ENCODE measurements around the gene GSDME.
A peak's percentile ranks its signal among the peaks of the same experiment; 100 is the strongest.
"Not testable (repeated sequence)": the region's sequence is repeated elsewhere in the genome, so short reads cannot be mapped to it uniquely, and the experiment has no call there.

The GSDME gene

DNA sequence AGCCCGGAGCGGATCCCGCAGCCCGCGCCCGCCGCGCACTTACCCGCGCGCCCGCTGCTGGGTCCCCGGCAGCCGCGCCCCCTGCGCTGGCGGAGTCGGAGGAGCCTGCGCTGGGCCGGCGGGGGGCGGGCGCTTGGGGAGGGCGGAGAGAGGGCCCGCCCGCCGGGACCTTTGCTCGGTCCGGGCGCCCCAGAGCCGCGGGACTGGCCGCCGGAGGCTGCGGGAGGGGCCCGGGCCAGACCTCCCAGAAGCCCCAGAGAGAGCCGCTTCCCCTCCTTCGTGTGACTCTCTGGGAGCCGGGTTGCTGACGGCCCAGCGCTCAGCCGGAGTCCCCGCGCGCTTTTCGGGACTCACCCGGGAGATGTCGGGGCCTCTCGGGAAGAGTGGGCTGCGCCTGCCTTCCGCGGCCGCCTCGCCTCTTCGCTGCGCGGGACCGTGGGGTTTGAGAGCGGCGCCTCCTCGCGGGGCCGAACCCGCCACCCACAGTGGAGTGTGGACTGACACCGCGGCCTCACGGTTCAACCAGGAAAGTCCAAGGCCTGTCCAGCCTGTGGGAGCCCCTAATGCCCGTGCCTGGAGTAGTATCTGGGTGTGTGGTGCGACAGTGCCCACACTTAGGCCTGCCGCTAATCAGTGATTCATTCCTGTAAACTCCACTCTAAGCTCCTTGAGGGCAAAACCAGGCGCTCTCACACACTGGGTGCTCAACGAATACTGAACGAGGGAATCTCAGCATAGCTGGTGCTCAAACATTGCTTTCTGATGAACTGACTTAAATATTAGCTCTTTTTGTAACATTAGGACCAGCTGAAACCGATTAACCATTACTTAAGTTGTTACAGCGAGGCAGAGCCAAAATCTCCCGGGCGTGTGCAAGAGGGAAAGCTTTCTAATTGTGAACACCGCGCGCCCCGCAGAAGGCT lies at the start of gene GSDME:
GSDME (minus strand) TSS at position 112 of the 923 bp plus-strand sequence. CDS start 7,690 bp downstream, outside the sequence.
- no peak for DNase-seq (ENCODE audit: low read depth, low spot score)

DNA sequence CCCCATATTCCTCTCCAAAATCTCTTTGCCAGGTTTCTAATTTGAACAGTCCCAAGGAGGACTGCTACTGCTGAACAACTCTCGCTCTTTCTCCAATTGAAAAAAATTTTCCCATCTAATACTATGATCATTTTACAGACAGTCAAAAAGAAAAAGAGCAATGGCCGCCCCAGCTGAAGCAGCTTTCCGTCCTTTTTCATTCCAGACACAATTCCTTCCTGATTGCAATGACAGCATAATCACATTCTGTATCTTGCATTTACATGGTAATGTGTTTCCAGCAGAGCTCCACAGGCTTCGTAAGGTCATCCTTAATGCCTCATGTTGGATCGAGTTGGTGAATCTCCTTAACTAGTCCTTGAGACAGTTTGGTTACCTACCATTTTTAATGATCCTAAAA lies 45.0 kb upstream of the GSDME start:
- DNase-seq (ENCODE audit: low read depth, low spot score): no peak

DNA sequence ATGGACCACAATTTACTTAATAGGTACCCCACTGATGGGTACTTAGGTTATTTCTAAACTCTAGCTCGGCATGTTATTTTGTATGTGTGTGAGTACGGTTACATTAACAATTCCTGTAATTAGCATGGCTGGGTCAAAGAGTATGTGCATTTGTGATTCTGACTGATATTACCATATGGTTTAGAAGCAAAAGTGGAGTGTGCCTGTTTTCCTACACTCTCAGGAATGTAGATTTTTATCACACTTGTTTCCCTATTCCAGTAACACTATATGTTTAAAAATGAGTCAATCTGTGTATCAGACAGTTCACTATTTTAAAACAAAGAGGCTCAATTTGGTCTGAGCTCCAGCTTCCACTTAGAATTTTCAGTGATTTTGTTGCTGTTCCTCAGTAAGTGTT lies 44.6 kb upstream of the GSDME start:
- no peak for DNase-seq (ENCODE audit: low read depth, low spot score)

DNA sequence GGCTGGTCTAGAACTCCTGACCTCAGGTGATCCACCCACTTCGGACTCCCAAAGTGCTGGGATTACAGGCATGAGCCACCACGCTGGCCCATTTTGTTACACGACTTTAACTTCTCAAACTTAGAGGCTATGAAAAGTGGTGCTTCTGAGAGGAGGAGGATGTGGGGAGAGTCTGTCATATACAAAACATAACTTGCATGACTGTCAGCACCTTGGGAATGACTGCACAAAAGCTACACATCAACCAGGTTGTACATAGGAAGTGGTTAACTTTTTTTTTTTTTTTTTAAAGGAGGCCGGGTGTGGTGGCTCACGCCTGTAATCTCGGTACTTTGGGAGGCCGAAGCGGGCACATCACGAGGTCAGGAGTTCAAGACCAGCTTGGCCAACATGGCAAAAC lies 43.4 kb upstream of the GSDME start:
- DNase-seq (ENCODE audit: low read depth, low spot score): no peak

DNA sequence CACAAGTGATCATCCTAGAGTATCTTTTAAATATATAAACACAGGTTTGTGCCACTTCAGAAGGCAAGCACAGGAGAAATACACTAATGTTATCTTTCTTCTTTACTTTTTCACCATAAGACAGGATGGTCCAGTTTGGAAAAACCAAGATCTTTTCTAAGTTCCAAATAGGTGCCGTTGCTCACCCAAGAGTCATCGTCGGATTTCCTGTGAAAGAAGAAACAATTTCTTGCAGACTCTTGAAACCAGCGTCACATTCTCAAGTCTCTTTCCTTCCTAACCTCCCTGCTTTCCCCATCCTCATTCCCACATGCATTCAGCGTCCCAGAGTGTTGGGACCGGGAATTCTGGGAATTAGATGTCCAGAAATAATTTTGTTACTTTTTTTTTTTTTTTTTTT lies 42.8 kb upstream of the GSDME start:
- DNase-seq (ENCODE audit: low read depth, low spot score): no peak

DNA sequence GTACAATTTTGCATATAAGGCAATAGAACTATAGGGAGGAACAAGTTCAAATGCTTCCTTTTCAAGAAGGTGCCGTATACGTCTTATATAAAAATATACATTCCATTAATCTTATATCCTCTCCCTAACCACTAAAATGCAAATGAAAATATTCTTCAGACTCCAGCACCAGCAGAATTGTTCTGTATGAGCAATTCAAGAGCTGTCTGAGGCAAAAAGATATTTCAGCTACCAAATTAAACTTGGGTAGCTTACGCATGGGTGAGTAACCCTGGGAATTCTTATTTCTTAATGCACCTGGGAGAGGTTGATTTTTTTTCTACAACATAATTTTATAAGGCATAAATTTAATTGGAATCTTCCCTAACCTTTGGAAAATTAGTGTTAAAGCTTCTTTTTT lies 42.2 kb upstream of the GSDME start:
- DNase-seq (ENCODE audit: low read depth, low spot score): no peak

DNA sequence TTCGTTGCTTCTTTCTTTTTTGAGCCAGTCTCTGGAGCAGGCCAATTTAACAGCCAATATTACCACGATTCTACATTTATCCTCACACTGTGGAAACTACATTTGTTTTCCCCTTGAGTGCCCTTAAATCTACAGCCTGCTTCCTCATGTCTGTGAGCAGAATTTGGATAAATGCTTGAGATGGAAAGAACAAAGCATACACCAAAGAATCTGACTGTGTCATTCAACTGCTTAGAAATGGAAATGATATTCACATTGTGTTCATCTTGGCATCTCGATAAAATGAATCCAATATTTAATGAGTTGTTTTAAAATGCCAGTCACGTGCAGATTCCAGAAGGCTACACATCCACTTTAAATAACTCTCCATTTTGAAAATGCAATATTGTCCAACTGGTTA lies 41.0 kb upstream of the GSDME start:
- DNase-seq (ENCODE audit: low read depth, low spot score): no peak

DNA sequence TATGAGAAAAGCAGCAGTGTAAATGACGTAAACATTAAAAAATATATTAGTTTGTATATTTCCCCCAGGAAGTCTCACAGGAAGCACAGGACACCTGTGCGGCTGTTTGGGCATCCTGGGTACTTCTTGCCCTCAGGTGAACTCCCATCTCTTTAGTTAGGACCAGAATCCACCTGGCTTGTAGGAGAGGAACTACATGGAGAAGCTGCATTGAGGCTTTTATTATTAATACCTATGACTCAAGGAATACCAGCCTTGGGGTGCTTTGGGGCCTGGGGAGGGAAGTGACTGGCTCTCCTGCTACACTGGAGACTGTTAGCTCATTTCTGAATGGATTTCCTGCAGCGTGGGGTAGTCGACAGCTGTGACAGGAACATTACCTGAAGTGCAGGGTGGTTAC lies 40.0 kb upstream of the GSDME start:
- DNase-seq (ENCODE audit: low read depth, low spot score): no peak

DNA sequence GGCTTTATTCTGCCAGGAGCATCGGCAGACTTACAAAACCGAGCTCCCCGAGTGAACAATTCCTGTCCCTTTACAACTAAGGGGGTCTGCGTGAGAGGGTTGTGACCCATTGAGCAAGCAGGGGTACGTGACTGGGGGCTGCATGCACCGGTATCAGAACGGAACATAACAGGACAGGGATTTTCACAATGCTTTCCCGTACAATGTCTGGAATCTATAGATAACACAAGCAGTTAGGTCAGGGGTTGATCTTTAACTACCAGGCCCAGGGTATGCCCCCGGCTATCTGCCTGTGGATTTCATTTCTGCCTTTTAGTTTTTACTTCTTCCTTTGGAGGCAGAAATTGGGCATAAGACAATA lies 38.1 kb upstream of the GSDME start:
- no peak for DNase-seq (ENCODE audit: low read depth, low spot score)

DNA sequence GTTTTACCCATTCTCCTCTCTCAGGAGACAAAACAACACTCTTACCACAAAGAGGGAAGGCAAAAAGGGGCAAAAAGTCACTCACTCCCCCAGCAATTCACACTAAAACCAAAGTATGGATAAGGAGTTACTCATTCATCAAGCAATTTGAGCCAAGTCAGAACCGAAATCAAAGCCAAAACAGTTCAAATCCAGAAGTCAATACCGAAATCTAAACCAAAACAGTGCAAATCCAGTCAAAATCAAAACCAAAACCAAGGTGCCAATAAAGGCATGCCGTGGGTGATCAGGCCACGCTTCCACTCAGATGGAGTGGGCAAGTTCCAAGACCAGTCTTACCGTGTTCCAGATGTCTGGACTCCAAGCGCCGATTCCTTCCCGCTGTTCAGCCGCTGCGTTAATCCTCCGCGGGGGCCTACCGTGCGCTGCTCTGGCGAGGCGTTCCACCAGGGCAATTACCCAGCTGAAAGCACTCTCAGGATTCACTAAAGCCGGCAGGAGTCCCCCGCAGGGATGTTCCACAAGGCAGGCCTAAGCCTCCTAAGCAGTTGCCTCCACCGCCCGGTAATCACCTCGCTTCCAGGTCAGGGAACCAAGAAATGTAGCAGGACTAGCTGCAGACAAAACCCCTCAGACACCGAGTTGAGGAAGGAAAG lies 37.6 kb upstream of the GSDME start:
- not testable (repeated sequence) for DNase-seq (ENCODE audit: low read depth, low spot score)

DNA sequence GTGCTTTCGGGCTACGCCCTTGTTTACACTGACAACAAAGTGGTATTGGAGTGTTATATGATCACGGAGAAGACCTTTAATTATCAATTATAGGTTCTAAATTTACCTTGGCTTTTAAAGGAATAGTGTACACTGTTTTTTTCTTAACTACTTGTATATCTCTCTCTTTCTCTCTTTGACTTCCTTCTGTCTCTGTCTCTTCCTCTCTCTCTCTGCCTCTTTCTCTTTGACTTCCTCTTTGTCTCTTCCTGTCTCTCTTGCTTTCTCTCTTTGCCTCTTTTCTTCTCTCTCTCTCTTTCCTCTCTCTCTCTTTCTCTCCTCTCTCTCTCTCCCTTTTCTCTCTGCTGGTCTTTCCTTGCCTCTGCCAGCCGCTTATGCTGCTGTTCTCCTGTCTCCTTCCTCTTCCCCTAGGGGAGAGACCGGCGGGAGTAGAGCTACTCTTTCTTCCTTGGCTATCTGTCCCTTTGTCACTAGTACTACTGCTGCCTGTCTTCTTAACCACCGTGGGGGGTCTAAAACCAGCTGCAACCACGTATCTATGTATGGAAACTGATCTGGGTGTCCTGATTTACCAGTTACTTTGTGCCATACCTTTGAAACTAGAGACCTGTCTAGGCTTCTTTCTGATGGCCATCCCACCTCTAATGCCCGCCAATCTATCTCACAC lies 36.9 kb upstream of the GSDME start:
- DNase-seq (ENCODE audit: low read depth, low spot score): no peak

DNA sequence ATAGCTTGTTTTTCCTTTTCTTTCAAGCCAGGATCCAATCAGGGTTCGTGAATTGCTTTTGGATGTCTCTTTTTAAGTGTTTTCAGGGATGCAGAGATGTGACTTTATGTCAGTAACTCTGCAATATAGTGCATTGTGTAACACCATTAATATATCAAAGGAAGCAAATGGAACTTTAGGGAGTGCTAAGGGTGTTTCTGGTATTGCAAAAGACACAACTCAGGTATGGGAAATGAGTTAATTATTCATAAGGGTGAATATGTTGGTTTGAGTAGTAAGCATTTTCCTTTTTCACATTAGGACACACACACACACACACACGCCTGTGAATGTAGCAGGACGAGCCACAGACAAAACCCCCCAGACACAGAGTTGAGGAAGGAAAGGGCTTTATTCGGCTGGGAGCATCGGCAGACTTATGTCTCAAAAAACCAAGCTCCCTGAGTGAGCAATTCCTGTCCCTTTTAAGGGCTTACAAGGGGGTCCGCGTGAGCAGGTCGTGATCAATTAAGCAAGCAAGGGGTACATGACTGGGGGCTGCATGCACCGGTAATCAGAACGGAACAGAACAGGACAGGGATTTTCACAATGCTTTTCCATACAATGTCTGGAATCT lies 31.8 kb upstream of the GSDME start:
- no peak for DNase-seq (ENCODE audit: low read depth, low spot score)

DNA sequence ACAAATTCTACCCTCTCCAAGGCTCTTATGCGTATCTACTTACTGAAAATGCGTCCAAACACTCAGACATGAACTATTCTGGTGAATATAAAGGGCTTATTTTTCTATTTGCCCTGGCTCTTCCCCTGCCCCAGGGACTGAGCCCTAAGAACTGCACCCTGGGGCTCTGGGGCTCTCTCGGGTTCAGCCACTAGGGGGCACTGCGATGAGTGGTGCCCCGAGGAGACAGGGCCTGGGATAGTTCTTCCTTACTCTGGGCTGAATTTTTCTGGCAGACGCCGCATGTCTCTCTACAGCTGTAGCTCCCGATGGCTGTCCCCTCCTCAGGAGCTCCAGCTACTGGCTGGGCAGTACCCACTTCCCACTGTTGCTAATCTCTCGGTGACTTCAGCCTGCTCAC lies 30.8 kb upstream of the GSDME start:
- DNase-seq (ENCODE audit: low read depth, low spot score): no peak

DNA sequence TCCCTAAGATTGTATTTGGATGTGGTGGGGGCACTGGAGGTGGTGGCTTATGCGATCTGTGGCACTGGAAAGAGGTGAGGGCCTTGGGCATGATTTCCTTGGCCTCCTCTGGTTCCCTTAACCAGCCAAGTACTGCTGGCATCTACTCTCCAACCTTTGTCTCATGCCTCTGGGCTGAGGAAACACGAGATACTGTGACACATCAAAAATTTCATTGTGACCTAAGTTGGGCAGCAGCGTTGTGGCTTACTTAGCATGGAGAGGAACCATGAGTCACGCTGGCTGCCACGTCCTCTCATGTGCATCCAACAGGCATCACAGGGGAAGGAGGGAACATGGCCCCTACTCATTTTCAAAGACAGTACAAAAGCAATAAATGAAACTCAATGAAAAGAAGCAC lies 29.7 kb upstream of the GSDME start:
- DNase-seq (ENCODE audit: low read depth, low spot score): peak; percentile 34

DNA sequence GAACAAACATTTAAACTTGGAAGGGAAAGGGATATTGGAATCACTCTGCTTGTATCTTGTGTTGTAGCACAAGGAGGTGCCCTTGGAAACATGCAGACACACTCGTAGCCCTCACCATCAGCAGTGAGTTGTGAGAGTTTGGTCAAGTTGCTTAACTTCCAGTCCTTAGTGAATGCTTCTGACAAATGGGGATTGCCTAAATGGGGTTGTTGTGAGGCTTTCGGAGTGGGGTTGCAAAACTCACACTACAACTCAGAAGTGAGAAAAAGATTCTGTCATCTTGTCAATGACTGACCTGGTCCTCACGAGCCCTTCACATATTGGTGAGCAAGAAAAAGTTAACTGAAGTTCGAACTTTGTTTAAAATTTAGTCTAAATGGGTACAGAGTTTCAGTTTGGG lies 29.0 kb upstream of the GSDME start:
- DNase-seq (ENCODE audit: low read depth, low spot score): no peak

DNA sequence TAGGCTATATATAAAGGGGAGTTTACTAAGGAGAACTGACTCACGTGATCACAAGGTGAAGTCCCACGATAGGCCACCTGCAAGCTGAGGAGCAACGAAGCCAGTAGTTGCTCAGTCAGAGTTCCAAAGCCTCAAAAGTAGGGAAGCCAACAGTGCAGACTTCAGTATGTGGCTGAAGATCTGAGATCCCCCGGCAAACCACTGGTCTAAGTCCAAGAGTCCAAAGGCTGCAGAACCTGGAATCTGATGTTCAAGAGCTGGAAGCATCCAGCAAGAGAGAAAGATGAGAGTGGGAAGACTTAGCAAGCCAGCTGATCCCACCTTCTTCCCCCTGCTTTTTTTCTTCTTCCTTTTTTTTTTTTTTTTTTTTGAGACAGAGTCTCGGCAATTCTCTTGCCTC lies 27.0 kb upstream of the GSDME start:
- no peak for DNase-seq (ENCODE audit: low read depth, low spot score)

DNA sequence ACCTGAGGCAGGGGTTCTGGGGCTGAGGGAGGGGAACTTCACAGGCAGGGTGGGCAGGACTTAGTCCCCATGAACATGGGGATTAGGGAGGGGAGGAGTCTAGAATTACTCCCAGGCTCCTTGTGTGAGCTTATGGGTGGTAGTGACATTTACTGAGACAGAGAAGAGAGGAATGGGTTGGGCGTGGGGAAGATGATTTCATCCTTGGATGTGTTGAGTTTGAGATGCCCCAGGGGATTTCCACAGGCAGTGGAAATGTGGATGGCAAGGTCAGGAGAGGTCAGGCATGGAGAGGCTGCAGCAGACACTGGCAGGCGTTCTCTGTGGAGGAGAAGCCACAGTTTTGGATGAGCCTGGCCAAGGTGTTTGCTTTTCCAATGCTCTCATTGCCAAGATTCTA lies 26.4 kb upstream of the GSDME start:
- DNase-seq (ENCODE audit: low read depth, low spot score): no peak

DNA sequence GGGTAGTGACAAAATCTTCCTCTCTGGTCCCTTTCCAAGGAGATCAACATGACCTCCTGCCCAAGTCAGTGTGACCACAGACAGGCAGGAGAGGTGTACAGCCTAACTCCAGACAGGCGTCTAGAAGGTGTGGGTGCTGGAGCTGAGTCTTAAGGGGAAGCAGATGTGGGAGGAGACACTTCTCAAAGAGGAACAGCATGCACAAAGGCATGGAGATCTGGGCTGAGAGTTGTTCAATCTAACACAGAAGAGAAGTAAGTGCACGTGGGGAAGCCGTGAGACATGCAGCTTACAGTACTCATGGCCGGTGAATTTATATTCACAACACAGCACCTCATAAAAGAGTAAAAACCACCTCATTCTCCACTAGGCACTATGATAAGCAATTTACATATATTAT lies 23.8 kb upstream of the GSDME start:
- no peak for DNase-seq (ENCODE audit: low read depth, low spot score)

DNA sequence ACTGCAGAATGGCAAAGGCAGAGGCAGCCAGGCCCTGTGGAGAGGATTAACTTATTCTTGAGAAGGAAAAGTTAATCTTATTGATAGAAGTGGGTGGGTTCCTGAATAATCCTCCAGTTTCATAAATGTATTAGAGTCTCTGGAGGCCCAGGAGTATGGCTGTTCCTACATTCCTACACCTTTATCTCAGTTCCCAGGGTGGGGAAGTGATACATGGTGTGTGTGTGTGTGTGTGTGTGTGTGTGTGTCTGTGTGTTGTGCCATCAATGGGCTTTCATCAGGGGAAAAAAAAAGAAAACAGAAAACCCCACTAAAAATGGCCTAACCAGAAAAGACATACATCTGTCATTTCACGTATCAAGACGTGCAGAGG lies 22.0 kb upstream of the GSDME start:
- no peak for DNase-seq (ENCODE audit: low read depth, low spot score)

DNA sequence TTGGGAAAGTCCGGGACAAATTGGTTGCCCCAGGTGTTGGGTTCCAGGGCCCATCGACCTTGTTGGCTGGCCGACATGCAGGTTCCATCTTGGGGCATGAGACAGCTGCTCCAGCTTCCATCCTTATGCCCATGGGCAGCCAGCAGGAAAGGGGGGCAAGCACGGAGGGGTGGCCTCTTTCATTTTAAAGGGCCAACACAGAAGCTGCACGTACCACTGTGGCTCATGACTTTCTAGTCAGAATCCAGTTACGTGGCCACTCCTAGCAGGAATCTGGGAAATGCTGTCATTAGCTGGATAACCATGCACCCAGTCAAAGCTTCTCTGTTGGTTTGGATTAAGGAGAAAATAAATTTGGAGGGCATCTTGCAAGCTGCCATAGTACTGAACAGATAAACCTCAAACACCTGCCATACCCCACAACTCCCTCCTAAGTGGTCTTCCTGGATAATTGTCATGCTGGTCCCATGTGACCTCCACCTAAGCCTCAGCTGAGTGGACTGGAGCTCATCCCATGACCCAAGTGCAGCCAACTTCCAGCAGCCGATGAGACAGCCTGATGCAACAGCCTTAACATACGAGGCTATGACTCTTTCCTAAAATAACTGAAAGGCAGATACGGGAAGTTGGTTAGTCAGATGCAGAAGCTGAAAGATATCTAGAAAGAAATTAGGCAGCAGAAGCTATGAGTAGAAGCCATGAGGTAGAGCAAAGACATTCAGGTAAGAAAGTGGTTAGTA lies 21.4 kb upstream of the GSDME start:
- no peak for DNase-seq (ENCODE audit: low read depth, low spot score)

DNA sequence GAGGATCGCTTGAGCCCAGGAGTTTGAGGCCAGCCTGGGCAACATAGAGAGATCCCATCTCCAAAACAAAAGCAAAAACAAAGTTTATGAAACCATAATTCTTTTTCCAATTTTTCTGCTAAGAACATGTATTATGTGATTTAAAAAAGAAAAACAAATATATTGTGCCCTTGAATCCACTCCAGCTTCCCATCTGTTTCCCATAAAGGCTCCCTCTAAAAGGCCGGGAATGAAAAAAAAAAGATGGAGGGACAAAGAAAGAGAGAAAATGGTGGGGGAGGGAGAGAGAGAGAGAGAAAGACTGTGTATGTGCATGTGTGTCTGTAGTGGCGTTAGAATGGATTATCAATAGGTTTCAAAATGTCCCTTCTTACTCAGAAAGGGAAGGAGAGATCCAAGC lies 20.5 kb upstream of the GSDME start:
- DNase-seq (ENCODE audit: low read depth, low spot score): no peak

DNA sequence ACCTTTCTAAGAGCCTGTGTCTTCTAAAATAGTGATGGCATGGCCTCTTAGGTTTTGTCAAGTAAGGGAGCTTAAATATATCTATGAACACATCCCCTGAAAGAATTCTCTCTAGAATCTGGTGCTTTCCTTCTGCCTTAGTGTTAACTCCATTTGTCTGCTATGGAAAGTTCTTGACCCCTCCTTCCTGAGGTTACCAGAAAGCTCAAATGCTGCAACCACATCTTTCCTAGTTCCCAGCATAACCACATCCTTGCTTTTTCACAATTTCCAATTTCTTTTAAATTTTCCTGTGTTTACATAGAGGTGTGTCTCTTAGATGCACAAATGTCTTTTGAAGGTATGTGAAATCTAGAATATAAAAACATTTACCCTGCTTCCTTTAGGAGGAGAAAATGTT lies 16.4 kb upstream of the GSDME start:
- no peak for DNase-seq (ENCODE audit: low read depth, low spot score)

All from brain pericyte (primary cell).